NCI-H82 treated with DMSO at 0.1 percent for 48 hours (cell line): ENCODE data around the gene GDF9.

Experiments used
- DNase-seq: peaks from one replicate; lab custom pipeline; 2025; ENCODE audit not compliant: unreplicated experiment; lab: John Stamatoyannopoulos, UW

The GDF9 gene

GRCh38 chr5:132822650-132823480 is 43.4 kb downstream of the GDF9 start:
- no peak for DNase-seq

GRCh38 chr5:132821791-132822190 is 44.5 kb downstream of the GDF9 start:
- no peak for DNase-seq

- DNase-seq = no peak
Observed at GRCh38 chr5:132821350-132821749, 44.9 kb downstream of the GDF9 start.

DNA sequence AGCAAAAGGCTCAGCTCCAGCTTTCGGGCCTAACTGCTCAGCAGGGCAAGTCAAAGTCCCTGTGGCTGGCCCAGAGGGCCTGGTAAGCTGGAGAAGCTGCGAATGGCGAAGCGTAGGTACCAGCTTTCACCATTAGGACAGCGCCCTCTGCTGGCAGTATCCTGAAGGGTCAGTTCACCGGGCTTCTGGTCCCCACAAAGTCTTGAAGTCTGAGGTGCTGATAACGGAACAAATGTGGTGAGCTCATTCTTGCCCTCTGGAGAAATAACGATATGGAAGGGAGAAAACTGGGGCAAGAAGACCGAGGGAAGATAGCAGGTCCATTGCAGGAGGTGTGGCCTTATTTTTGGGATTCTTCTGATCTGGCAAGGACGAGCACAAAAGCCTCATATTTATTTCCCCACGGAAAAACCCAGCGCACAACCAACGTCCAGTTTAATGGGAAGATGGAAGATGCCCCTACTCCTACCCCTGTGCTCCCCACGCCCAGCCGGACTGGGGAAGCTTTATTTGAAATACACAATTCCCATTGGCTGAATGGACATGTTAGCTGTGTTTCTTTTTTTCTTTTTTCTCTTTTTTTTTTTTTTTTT is 46.0 kb downstream of the GDF9 start:
- peak; percentile 56 for DNase-seq

- no peak for DNase-seq
Observed at GRCh38 chr5:132819468-132819867, 46.8 kb downstream of the GDF9 start.

DNA sequence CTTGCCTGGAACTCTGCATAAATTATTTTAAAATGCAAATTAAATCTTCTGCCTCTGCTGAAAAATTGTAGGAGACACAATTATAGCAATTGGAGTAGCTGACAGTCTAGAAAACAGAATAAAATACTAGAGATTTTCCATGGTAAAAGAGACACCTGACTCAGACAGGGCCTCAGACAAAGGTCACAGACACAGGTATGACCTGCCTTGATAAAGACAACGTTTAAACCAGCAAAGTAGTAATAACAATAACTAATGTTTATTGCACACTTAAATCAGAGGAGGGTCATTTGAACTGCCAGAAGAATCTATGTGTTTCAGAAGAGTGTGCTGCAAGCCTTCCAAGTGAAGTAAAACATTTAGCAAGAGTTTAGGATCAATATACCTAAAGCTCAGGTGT is 49.3 kb downstream of the GDF9 start:
- no peak for DNase-seq

DNA sequence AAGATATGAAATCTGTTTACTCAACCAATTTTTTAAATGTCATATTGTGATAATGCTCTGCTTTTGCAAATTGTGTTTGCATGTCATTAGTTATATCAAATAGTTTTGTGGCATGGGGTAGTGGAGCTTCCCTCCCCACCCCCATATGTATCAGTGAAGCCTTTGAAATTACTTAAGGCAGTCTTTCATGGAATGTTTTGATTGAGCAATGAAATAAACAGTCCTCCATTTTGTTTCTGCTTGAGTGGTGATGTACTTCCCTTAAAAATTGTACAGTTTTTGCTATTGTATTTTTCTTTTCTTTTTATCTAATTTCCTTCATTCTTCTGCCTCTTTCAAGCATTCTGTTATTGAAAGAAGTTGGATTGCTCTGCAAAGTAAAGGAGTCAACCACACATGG is 49.7 kb downstream of the GDF9 start:
- no peak for DNase-seq

- DNase-seq = no peak
Observed at GRCh38 chr5:132816083-132816482, 50.2 kb downstream of the GDF9 start.

DNA sequence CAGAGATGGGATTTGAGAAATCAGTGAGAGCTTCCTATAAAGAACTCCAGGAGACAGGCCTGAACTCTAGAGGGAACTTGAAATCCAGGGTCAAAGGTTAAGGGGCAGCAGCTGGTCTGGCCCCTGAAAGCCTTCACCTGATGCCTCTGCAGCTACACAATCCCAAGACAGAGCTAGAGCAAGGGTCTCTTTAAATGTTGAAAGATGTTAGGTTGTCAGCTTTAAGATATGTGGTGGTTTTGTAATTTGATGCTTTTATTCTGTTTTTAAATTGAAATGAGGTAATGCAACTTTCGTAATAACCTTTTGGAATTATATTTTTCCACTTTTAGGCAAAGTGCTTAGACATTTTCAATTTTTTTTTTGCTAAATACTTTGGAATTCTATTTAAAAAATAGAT is 50.8 kb downstream of the GDF9 start:
- no peak for DNase-seq

- no peak for DNase-seq
Observed at GRCh38 chr5:132814503-132815294, 51.6 kb downstream of the GDF9 start.

DNA sequence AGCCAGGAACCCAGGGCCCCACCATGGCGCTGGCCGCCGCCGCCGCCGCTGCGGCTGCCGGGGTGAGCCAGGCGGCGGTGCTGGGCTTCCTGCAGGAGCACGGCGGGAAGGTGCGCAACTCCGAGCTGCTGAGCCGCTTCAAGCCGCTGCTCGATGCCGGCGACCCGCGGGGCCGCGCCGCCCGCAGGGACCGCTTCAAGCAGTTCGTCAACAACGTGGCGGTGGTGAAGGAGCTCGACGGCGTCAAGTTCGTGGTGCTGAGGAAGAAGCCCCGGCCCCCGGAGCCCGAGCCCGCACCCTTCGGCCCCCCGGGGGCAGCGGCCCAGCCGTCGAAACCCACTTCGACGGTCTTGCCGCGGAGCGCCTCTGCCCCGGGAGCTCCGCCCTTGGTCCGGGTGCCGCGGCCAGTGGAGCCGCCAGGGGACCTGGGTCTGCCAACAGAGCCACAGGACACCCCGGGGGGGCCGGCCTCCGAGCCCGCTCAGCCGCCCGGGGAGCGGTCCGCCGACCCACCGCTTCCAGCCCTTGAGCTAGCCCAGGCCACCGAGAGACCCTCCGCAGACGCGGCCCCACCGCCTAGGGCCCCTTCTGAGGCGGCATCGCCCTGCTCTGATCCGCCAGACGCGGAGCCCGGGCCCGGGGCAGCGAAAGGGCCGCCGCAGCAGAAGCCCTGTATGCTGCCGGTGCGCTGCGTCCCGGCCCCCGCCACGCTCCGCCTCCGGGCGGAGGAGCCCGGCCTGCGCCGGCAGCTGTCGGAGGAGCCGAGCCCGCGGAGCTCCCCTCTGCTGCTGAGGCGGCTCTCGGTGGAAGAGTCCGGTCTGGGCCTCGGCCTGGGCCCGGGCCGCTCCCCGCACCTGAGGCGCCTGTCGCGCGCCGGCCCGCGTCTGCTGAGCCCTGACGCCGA is 52.4 kb downstream of the GDF9 start:
- DNase-seq = no peak

DNA sequence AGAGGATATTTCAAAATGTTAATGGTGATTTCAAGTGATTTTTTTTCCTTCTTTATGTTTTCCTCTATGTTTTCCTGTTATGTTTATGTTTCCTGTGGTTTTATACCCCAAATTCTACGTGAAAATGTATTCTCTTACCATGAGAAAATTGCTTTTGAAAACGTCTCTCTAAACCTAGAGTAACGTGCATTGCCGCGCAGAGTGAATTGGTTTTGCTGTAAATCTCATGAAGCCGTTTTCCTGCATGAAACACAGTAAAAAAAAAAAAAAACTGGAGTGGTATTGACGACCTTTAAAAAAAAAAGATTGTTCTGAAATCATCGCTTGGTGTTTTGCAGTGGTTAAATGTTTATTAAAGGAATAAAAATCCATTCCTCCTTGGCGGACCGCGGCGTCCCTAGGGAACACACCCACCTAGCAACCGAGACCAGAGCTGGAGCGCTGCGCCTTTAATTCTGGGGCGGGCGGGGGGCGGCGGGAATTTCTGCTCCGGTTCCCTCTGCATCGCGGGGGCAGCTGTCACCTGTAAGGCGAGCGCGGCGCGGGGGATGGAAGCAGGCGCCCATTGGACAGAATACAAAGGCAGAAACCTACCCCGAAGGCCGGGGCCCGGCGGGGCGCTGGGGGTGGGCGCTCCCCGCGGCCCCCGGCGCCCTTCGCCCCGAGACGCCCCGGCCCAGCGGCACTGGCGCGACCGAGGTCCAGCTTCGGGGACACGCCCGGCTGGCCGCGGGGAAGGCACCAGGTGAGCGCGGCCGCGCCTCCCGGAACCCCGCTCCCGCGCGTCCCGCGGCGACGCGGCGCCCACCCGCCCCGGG is 53.3 kb downstream of the GDF9 start, which contains the start of gene SOWAHA:
TSS of gene SOWAHA (plus strand) at position 522 of the 818 bp plus-strand sequence. CDS start 320 bp downstream, outside the sequence.
- DNase-seq = no peak

- no peak for DNase-seq
Observed at GRCh38 chr5:132812123-132812765, 54.0 kb downstream of the GDF9 start.
